ENCODE measurements around the gene NAP1L5.

- TF ChIP-seq CTCF (conservative IDR thresholded peaks at IDR 0.05 in 1 of 2, IDR thresholded peaks at IDR 0.05 in 1 of 2; ENCODE audit: extremely low read depth in 1 of 2, insufficient read depth in 1 of 2, low read depth in 1 of 2, low read length in 2 of 2) = no peak
- TF ChIP-seq EZH2 (IDR thresholded peaks at IDR 0.05; ENCODE audit: borderline replicate concordance, low read length) = no peak
Observed at GRCh38 chr4:88725143-88725542, 27.5 kb upstream of the NAP1L5 start.
